GM18868 (cell line): Measurements from ENCODE around the gene VPS18.

Experiments used
- ATAC-seq: cut with Tn5 transposase; IDR thresholded peaks from one replicate; pipeline ENCODE4 v1.9.1; 2021; ENCODE audit warnings: mild to moderate bottlenecking, moderate library complexity; ENCODE audit not compliant: unreplicated experiment

The VPS18 gene

GRCh38 chr15:40899536-40900207 lies 5.4 kb downstream of the VPS18 start:
- ATAC-seq: no peak

- no peak for ATAC-seq
Measured at GRCh38 chr15:40900256-40901052, 6.2 kb downstream of the VPS18 start.

- no peak for ATAC-seq
Measured at GRCh38 chr15:40901053-40901443, 6.8 kb downstream of the VPS18 start.

GRCh38 chr15:40902605-40903561 lies 8.6 kb downstream of the VPS18 start:
- ATAC-seq: no peak

- ATAC-seq: no peak
Measured at GRCh38 chr15:40904552-40905201, 10.4 kb downstream of the VPS18 start.

GRCh38 chr15:40906091-40906990 lies 12.1 kb downstream of the VPS18 start:
- peak; percentile 76 for ATAC-seq

- no peak for ATAC-seq
Measured at GRCh38 chr15:40906991-40907802, 12.9 kb downstream of the VPS18 start.

GRCh38 chr15:40908095-40908494 lies 13.8 kb downstream of the VPS18 start:
- ATAC-seq: no peak

GRCh38 chr15:40909662-40910630 lies 15.7 kb downstream of the VPS18 start:
- no peak for ATAC-seq

- no peak for ATAC-seq
Measured at GRCh38 chr15:40911141-40911540, 16.9 kb downstream of the VPS18 start.

GRCh38 chr15:40911693-40912092 lies 17.4 kb downstream of the VPS18 start:
- ATAC-seq: no peak

GRCh38 chr15:40912478-40912877 lies 18.2 kb downstream of the VPS18 start:
- ATAC-seq: no peak

GRCh38 chr15:40914013-40914412 lies 19.8 kb downstream of the VPS18 start:
- ATAC-seq: no peak

GRCh38 chr15:40914486-40914885 lies 20.2 kb downstream of the VPS18 start:
- ATAC-seq: no peak

GRCh38 chr15:40915116-40915661 lies 20.9 kb downstream of the VPS18 start:
- ATAC-seq: no peak

- no peak for ATAC-seq
Measured at GRCh38 chr15:40915679-40916078, 21.4 kb downstream of the VPS18 start.

GRCh38 chr15:40917585-40917984 lies 23.3 kb downstream of the VPS18 start:
- no peak for ATAC-seq
